GM20431 (cell line): ENCODE results near the gene POLD4.

Experiments
- in situ Hi-C: fragments of 300-500 bp; cut with MseI, MboI; formaldehyde crosslinking; loops from one replicate; pipeline ENCODE4 v1.15.0; 2020; ENCODE audit warnings: low sequenced_read_pairs; ENCODE audit not compliant: unreplicated experiment

POLD4 gene

GRCh38 chr11:67372321-67372992 is 19.1 kb upstream of the POLD4 start:
- in situ Hi-C loops = no loop called here

- in situ Hi-C loops = no loop called here
Measured at GRCh38 chr11:67371911-67372320, 18.6 kb upstream of the POLD4 start.

DNA sequence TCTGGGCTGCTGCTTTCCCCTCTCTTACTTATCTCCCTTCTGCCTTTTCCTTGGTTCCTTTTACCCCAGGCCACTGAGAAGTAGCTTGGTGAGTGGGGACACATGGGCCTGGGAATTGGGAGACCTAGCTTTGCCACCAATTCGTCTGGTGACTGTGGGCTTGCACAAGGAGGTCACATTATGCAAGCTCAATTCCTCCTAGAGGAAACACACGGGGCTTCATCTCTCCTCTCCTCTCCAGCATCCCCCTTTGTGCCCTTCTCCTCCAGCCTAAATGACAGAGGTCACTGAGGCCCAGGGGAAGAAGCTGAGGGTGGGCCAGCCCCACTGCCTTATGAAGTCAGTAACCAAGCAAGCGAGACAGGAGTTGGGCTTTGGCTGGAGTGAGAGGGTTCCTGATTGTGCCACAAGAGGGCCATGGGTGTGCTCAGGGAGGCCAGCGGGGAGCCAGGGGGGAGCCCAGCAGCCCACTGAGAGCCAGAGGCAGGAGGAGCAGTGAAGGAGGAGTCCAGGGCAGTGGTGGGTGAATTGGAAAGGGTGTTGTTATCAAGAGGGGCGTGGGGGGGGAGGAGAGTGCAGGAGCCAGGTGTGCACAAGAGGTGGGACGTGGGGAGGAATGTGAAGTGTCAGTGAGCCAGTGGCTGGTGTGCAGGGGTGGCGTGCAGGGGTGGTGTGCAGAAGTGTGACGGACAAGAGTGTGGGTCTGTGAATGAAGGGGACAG is 18.0 kb upstream of the POLD4 start:
- in situ Hi-C loops = no loop called here

- in situ Hi-C loops = no loop called here
Measured at GRCh38 chr11:67370351-67371076, 17.2 kb upstream of the POLD4 start.

- in situ Hi-C loops = no loop called here
Measured at GRCh38 chr11:67369801-67370284, 16.5 kb upstream of the POLD4 start.

GRCh38 chr11:67369275-67369674 is 15.9 kb upstream of the POLD4 start:
- in situ Hi-C loops = no loop called here

- in situ Hi-C loops = no loop called here
Measured at GRCh38 chr11:67368621-67369020, 15.3 kb upstream of the POLD4 start.

GRCh38 chr11:67367761-67368227 is 14.4 kb upstream of the POLD4 start:
- in situ Hi-C loops = no loop called here

GRCh38 chr11:67366961-67367760 is 13.8 kb upstream of the POLD4 start:
- in situ Hi-C loops = no loop called here

- in situ Hi-C loops = no loop called here
Measured at GRCh38 chr11:67366546-67366945, 13.2 kb upstream of the POLD4 start.

- in situ Hi-C loops = no loop called here
Measured at GRCh38 chr11:67365736-67366444, 12.5 kb upstream of the POLD4 start.

DNA sequence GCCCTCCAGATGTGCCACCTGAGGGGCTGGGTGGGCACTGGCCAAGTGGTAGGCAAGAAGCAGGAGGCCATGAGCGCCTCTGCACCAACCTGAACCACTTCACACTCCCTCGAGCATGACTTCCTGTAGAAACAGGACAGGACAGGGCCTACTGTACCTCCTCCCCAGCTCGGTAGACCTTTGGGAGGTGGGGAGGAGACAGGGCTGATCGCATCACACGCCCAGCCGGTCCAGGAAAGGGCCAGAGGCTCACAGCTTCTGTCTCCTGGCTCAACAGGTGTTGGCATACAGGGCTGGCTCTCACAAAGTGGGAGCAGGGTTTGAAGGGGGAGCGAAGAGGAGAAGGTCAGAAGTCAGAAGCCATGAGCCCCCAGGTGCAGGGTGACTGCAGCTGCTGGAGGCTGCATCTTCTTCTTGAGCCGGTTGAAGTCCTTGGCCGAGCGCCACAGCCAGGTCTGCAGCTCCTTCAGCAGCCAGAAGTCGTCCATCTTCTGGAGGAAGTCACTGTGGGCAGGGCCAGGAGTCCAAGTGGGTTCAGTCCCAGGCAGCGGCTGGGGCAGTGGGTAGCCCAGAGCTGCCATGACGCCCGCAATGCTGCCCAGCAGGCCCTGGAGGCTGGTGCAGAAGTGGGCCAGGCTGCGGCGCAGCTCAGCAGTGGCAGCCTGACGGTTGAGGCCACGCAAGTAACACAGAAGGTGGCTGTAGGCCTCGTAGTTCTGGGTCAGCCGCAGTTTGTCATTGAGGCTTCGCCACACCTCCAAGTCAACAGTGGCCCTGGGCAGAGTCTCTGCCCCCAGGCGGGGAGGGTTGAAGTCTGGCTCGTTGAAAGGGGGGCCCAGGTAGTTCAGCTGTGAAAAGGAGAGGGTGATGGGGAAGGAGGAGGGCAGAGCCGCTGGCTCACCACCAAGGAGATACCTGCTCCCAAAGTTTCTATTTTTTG is 11.7 kb upstream of the POLD4 start:
- in situ Hi-C loops = no loop called here

DNA sequence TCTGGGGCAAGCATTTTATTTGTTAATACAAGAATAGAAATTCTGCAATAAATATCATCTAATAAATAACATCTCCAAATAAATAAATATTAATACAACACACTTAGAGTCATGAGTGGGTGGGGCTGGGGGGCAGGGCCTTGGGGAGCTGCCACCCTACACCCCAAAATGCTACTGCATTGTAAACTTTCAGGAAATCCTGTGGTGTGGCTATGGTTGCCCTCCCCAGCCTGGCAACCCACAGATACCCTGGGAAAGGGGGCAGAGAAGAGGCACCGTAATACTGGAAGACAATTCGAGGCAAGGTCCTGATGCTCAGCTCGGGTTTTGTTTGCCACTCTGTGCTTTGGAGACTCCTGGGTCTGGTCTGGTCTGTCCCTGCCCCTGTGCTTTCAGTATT is 10.8 kb upstream of the POLD4 start:
- in situ Hi-C loops = no loop called here

GRCh38 chr11:67357831-67358670 is 4.7 kb upstream of the POLD4 start:
- in situ Hi-C loops = no loop called here

GRCh38 chr11:67356864-67357561 is 3.7 kb upstream of the POLD4 start:
- in situ Hi-C loops = no loop called here

DNA sequence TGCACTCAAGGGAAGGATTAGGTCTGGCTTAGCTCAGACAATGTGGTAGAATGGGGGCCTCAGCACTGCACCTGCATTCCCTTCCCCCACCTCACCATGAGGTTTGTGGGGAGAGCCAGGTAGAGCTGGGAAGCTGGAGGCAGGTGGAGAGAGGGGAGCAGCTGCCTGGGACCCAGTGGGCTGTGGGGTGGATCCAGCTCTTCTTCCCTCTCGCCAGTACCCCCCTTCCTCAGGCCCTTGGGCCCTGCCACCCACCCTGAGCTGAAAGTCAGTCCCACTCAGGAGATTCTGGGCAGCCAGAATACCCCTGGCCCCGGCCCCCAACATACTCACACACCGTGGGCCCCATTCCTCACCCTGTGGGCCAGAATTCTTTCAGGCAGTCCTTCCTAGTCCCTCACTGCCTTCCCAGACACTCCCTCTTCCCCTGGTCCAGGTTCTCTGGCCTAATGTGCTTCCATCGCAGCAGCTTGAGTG is 3.1 kb upstream of the POLD4 start:
- in situ Hi-C loops = no loop called here
